DMS 273 (cell line): ENCODE results near the gene TXK.

Experiments
- DNase-seq: peaks from one replicate; lab custom pipeline; 2025; ENCODE audit not compliant: unreplicated experiment; lab: John Stamatoyannopoulos, UW

Gene TXK

GRCh38 chr4:48027653-48028052 lies 106.4 kb downstream of the TXK start:
- DNase-seq, result no peak

DNA sequence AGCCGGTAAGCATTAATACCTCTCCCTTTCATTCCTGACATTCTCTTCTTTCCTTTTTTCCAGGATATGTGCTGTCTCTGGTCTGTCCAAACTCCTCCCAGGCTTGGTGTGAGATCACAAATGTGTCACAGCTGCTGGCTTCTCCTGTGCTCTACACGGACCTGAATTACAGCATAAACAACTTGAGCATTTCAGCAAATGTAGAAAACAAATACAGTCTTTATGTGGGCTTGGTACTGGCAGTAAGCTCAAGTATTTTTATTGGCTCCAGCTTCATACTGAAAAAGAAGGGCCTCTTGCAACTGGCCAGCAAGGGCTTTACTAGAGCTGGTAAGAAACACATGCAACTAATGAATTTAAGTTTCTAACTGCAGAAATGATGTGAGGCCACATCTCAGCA lies 109.0 kb downstream of the TXK start:
- no peak for DNase-seq

- DNase-seq, result no peak
Observed at GRCh38 chr4:48024522-48024921, 109.5 kb downstream of the TXK start.

- DNase-seq, result no peak
Observed at GRCh38 chr4:48022192-48022799, 111.8 kb downstream of the TXK start.

DNA sequence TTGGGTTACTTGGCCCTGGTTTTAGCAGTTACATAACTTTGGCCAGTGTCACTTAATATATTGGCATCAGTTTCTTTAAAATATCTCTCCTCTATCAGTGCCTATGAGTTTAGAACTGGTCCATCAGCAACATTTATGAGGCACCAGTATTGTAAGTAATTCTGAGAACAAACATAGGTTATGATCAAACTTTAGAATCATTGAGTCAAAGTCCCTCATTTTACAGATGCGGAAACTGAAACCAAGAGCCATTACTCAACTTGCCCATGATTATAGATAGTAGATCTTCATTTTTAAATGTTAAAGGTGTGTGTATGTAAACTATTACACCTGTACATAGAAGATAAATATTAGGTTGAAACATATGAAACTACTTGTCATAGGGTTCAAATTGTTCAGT lies 113.0 kb downstream of the TXK start:
- DNase-seq, result no peak

DNA sequence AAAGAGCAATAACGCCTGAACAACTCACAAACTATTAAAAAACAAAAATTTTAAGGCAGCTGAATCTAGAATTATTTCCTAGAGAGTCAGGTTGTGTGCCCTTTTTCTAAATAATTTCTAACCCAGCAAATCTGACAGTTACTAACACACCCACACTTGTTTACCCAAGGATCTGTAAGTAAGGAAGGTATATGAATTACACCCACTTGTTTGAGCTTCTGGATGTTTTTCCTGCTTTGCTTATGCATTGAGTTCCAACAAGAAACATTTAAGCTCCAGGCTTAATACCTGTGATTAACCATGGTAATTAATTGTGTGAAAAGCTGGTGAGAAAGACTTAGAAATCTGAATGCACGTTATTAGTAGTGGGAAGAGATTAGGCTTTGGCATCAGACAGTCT lies 115.9 kb downstream of the TXK start:
- no peak for DNase-seq

DNA sequence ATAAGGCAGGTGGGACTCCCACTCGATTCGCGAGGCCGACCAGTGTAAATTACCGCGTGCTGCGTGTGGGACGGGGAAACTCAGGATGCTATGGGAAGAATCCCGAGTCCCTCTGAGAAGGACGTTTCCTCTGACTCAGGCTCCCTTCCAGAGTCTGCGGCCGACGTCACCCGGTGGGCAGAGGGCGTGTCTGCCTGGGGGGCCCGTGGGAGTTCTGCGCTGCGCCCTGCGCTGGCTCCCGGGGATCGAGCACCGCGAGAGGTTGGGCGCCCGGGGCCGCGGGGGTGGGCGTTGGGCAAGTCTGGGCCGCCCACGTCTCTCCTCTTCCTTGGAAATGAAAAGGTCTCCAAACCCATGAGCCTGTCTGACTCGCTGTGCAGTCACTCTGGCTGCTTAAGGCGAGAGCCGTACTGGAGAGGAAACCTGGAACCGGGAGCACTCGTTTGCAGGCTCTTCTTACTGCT lies 116.9 kb downstream of the TXK start:
- peak; percentile 33 for DNase-seq
